NOMO-1 (cell line): ENCODE data around the gene CNGA3.
"Not testable (repeated sequence)": the region's sequence is repeated elsewhere in the genome, so short reads cannot be mapped to it uniquely, and the experiment has no call there.

Experiments
- DNase-seq, 2 experiments: peaks; one replicate each; lab custom pipeline; 2025; ENCODE audit not compliant: unreplicated experiment in 2 of 2; lab: John Stamatoyannopoulos, UW

Gene CNGA3

GRCh38 chr2:98346311-98347236 lies at the start of gene CNGA3:
TSS of gene CNGA3 (plus strand) at chr2:98346456. CDS start at chr2:98369976, 23,520 bp downstream.
- no peak for DNase-seq

GRCh38 chr2:98297817-98298682 lies 48.2 kb upstream of the CNGA3 start:
- DNase-seq, result no peak

GRCh38 chr2:98298683-98299164 lies 47.5 kb upstream of the CNGA3 start:
- DNase-seq, result no peak

- DNase-seq, result no peak
Observed at GRCh38 chr2:98299211-98299905, 46.9 kb upstream of the CNGA3 start.

GRCh38 chr2:98300141-98300874 lies 45.9 kb upstream of the CNGA3 start:
- no peak for DNase-seq

- no peak for DNase-seq
Observed at GRCh38 chr2:98301469-98301868, 44.8 kb upstream of the CNGA3 start.

- not testable (repeated sequence) for DNase-seq
Observed at GRCh38 chr2:98307131-98307696, 39.0 kb upstream of the CNGA3 start.

GRCh38 chr2:98308068-98308467 lies 38.2 kb upstream of the CNGA3 start:
- no peak for DNase-seq

- no peak for DNase-seq
Observed at GRCh38 chr2:98308532-98308931, 37.7 kb upstream of the CNGA3 start.

GRCh38 chr2:98309580-98309979 lies 36.7 kb upstream of the CNGA3 start:
- DNase-seq, result no peak

- no peak for DNase-seq
Observed at GRCh38 chr2:98310010-98310409, 36.2 kb upstream of the CNGA3 start.

- no peak for DNase-seq
Observed at GRCh38 chr2:98311090-98311489, 35.2 kb upstream of the CNGA3 start.

GRCh38 chr2:98311771-98312545 lies 34.3 kb upstream of the CNGA3 start:
- DNase-seq, result no peak

- no peak for DNase-seq
Observed at GRCh38 chr2:98313492-98314250, 32.6 kb upstream of the CNGA3 start.

GRCh38 chr2:98314251-98314650 lies 32.0 kb upstream of the CNGA3 start:
- DNase-seq, result no peak

- no peak for DNase-seq
Observed at GRCh38 chr2:98315957-98316356, 30.3 kb upstream of the CNGA3 start.

GRCh38 chr2:98317214-98317613 lies 29.0 kb upstream of the CNGA3 start:
- no peak for DNase-seq

- not testable (repeated sequence) for DNase-seq
Observed at GRCh38 chr2:98320171-98320570, 26.1 kb upstream of the CNGA3 start.
